Body of pancreas (tissue), 4 donors: ENCODE measurements around the gene POFUT1.

Experiments
- CTCF ChIP-seq, 7 experiments: fragments of 450-650 bp in 4 of 7; fragments of 200-600 bp in 3 of 7; sonication (generic) in 3 of 7; IDR thresholded peaks; one replicate each; pipeline ENCODE4 v1.5.1; 2016 to 2019; ENCODE audit warnings: antibody characterized with exemption in 7 of 7
- POLR2A ChIP-seq, 3 donors: fragments of 450-650 bp; IDR thresholded peaks; one replicate each; pipeline ENCODE4 v1.6.1; 2016; ENCODE audit warnings: antibody characterized with exemption in 3 of 3, mild to moderate bottlenecking in 2 of 3

DNA sequence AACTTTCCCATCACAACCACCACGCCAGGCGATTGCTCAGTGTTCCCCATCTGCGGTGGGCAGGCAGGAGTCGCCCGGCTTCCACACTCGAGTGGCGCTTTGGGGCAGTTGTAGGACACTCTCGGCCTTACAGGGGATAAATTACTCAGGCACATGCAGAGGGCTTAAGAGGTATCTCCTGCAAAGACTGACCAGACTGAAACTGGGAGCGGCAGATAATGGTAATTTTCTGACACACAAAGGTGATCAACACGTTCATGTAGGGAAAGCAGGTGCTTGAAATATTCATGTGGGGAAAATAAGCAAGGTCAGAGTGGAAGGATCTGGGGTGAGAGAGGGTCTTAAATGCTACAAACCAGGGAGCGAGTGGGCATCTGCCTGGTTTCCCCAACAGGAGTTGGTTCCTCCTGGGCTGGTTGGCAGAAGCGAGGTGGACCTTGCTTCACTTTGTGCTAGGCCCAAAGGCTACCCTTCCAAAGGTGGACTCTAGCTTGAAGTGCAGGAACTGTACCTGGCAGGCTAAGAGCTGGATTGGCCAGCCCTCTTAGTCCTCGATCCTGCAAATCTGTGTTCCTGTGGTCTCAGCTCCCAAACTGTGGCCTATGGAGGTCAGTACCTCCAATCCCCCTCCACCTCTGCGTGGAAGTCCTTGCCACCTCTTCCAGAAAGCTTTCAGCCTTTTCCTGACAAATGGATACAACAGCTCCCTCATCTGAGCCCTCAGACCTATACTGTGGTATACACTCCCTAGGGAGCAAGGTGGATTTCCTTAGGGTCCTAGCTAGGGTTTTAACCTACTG is 16.9 kb upstream of the POFUT1 start:
- no peak for TF ChIP-seq CTCF (IDR thresholded peaks at IDR 0.05)
- TF ChIP-seq POLR2A (IDR thresholded peaks at IDR 0.05), result no peak
